Activated CD8-positive, alpha-beta memory T cell treated with anti-CD3 and anti-CD28 coated beads for 24 hours (primary cell): ENCODE data around the gene CHD5.

Experiments used
- DNase-seq: peaks from one replicate; pipeline ENCODE4 v3.0.0-alpha.2; 2020

CHD5 gene

GRCh38 chr1:6151291-6151822, 28.8 kb downstream of the CHD5 start:
- DNase-seq, result no peak

- no peak for DNase-seq
These were observed 29.8 kb downstream of the CHD5 start for GRCh38 chr1:6150006-6150938.

- DNase-seq, result no peak
These were observed 30.5 kb downstream of the CHD5 start for GRCh38 chr1:6149597-6149996.

GRCh38 chr1:6148497-6149241, 31.5 kb downstream of the CHD5 start:
- peak; percentile 86 for DNase-seq

DNA sequence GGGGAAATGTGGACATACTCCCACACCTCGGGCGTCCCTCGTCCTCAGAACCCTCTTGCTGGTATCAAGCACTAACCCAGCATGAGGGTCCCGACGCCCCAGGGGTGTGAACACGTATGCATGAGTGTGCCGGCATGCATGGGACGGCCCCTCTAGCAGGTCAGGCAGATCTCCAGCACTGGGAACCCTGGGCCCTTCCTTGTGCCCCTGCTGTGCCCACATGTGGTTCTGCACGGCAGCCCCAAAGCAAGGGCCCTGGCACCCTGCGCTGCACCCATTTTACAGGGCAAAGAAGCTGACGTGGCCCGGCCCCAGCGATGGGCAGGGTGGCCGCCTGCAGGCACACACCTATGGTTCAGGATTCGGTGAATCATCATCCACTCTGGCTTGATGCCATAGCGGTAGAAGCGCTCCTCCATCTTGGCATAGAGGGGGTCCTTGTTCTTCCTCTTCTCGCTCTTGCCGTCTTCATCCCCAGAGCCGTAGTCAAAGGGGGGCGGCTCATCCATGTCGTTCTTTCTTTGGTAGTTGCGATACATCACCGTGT, 34.2 kb downstream of the CHD5 start:
- DNase-seq, result no peak

DNA sequence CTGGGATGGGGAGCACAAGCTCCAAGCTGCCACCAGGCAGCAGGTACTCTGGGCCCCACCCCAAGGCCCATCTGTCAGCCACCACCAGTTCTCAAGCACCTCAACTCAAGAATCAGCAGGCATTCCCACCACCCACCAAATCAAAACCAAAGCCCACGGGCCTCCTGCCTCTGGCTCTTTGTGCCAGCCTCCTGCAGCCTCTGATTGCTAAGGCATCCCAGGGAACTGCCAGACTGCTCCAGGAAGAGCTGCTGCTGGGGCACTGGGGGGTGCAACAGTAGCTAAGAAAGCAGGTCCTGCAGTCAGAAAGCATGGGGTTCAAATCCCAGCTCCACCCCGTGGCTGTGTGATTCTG, 34.7 kb downstream of the CHD5 start:
- no peak for DNase-seq

DNA sequence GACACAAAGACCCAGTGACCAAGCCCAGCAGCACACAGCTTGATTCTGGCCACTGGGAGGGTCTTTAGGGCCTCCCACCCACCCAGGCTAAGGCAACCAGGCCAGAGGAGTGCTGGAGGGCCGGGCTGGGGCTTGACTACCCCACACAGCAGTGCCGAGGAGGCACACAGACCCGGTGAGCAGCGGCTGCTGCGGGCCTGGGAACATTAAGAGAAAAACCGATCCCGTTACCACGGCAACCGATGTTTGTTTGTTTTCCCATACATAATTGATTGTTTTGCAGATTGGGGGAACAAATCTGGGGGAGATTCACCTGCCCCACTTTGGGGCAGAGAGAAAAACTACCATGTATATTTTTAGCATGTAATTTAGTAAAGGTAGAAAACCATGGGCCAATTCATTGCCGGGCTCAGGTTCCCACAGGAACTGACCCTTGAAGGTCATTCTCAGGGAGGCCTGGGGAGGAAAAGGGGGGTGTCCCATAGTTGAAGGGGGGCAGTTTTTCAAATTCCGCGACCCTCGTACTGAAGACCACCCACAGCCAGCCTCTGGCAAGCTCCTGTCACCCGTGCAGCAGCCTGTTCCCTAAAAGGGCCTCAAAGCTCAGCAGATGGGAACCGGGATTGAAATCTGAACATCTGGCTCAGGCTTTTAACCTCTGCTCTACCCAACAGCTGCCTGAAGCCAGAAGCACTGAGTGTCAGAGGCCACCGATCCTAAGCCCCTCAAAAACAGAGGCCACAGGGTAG, 35.3 kb downstream of the CHD5 start:
- DNase-seq, result no peak

DNA sequence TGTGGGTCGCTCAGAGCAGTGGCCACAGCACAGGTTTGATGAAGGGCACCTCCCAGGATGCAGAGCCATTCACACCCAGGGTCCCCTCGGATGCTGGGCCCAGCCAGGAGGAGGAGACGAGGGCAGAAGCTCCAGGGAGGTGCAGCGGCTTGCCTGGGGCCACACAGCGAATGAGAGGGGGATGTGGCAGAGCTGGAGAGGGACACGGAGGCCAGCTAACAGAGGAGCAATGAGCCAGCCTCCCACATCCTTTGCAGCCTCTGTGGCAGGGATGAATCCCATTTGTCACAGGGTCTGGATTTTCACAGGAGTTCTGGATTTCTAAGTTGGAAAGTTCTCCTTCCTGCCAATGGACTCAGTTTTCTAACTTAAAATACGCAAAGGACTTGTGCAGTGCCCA, 35.9 kb downstream of the CHD5 start:
- no peak for DNase-seq

DNA sequence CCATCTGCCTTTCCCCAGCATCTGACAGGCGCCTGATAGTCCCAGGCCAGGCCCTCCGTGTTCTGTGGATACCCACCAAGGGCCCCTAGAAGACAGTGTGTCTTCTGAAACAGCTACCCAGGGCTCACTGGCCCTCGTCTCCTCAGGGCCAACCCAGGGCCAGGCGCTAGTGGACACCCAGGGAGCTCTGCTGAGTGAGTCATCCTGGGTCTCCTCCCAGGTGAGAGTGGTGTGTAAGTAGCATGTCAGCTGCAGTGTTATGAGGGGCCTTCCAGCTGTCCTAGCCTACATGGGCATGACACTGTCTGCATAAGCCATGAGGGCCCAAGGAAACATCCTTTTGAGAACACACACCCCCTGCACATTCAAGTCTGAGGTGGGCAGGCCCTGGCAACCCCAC, 36.7 kb downstream of the CHD5 start:
- DNase-seq, result no peak

GRCh38 chr1:6142734-6143133, 37.4 kb downstream of the CHD5 start:
- no peak for DNase-seq

- no peak for DNase-seq
These were observed 38.0 kb downstream of the CHD5 start for GRCh38 chr1:6142036-6142621.

- no peak for DNase-seq
These were observed 38.5 kb downstream of the CHD5 start for GRCh38 chr1:6141592-6141991.

- no peak for DNase-seq
These were observed 39.7 kb downstream of the CHD5 start for GRCh38 chr1:6140413-6140812.

- DNase-seq, result no peak
These were observed 42.4 kb downstream of the CHD5 start for GRCh38 chr1:6137758-6138157.

DNA sequence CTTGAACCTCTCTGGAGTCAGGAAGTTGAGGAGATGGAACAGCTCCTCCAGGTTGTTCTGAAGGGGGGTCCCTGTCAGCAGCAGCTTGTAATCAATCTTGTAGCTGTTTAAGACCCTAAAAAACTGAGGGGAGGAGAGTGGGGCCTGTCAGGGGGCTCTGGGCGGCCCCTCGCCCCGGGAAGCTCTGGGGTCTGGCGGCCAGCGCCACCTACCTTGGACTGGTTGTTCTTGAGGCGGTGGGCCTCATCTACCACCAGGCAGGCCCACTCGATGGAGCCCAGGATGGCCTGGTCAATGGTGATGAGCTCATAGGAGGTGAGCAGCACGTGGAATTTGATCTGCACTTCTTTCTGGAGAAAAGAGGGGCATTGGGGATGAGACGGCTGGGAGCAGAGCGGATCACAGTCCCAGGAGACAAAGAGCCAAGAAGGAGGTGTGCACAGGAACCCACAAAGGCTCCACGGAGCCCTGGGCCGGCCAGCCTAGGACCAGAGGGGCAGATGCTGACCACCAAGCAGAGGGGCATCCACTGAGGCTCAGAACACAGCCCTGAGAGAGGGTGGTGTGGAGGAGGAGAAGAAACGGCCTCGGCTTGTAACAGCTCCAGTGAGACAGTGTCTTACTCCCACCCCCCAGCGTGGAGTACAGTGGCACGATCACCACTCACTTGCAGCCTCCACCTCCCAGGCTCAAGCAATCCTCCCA, 43.5 kb downstream of the CHD5 start:
- DNase-seq, result no peak

DNA sequence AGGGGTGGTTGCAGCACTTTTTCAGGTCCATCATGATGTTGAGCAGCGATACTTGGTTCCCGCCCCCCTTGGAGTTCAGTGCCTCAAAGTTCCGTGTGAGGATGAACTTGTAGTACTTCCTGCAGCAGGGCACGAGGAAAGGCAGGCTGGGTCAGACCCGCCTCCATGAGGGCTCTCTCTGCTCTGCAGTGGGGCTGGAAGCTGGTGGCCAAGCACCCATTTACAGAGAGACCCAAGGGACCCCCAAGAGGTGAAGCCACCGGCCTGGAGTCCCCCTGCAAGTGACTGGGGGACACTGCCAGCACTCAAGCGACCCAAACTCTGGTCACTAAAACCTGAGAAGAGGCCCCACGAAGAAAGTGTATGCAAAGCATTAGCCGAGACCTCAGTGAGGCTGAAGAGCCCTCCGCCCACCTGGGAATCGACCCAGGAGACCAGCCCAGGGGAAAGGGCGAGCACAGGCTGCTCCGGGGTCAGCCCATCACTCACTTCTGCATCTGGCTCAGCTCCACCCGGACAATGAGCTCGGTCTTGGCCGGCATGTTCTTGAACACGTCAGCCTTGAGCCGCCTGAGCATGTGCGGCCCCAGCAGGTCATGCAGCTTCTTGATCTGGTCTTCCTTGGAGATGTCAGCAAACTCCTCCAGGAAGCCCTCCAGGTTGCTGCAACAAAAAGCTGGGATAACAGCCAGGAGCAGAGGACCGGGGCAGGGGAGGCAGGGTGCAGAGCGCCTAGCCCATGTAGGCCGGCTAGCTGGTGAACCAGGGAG, 45.2 kb downstream of the CHD5 start:
- no peak for DNase-seq

DNA sequence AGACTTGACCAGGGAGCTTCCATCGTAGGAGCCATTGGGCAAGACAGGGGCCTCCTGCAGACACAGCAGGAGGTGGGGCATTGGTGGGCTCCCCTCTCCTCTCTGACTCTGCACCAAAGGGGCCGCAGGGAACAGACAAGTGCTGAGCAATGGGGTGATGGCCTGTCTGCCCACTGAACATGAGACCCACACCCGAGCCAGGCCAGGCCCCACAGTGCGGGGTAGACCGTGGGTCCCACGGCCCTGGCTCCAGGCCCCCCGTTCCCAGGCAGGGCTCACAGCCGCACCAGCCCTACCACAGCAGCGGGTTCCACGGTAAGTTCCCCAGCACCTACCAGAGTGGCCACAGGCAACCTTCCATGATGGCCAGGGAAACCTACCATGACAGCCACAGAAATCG, 45.9 kb downstream of the CHD5 start:
- no peak for DNase-seq

GRCh38 chr1:6133146-6133895, 46.8 kb downstream of the CHD5 start:
- DNase-seq, result no peak

DNA sequence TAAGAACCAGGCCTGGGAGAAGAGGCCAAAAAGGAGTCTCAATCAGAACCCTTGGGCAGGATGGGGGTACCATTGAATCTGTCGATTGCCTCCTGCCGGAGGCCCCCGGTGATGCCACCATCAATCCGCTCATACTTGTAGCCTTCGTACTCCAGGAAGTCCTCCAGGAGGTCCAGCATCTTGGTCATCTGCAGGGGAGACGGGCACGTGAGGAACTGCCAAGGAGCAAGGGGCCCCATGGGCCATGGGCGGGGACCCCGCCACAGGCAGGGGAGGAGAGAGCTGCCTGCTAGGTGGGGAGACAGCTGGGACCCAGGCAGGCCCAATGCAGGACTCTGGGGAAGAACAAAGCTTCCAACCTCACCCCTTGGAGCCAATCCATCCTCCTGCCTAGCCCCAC, 48.6 kb downstream of the CHD5 start:
- no peak for DNase-seq

DNA sequence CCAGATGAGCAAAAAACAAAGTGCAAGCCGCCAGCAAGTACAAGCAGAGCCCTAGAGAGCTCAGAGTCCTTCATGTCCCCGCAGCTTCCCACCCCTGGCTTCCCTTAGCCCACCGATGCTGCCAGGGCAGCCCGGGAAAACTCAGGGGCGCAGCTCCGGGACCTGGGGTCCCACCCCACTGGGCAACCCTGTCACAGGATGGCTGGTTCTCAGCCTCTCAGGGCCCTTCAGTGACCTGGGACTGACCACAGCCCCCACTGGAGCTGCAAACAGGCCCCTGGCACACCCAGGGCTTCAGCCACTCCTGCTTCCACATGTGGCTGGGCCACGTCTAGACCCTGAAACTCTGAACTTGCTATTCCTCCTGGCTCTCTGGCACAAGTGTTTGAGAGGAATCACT, 49.5 kb downstream of the CHD5 start:
- no peak for DNase-seq
